HUES6 (cell line): ENCODE measurements around the gene CPTP.
A peak's percentile ranks its signal among the peaks of the same experiment; 100 is the strongest.
"Not testable (repeated sequence)": the region's sequence is repeated elsewhere in the genome, so short reads cannot be mapped to it uniquely, and the experiment has no call there.

Experiments
- H3K27ac ChIP-seq: 2 replicates; pipeline ENCODE4 v1.7.0; 2013; ENCODE audit warnings: low read depth, mild to moderate bottlenecking, low read length, inconsistent platforms
- H3K27me3 ChIP-seq: 2 replicates; pipeline ENCODE4 v1.6.1; 2013; ENCODE audit warnings: low read length; ENCODE audit not compliant: control insufficient read depth, insufficient read depth
- H3K36me3 ChIP-seq: 2 replicates; pipeline ENCODE4 v1.6.1; 2013; ENCODE audit warnings: low read length; ENCODE audit not compliant: control insufficient read depth, insufficient read depth
- H3K4me1 ChIP-seq: 2 replicates; pipeline ENCODE4 v1.6.1; 2013; ENCODE audit warnings: low read length; ENCODE audit not compliant: control insufficient read depth, insufficient read depth
- H3K4me3 ChIP-seq: 2 replicates; pipeline ENCODE4 v1.5.1; 2013; ENCODE audit warnings: low read depth, low read length
- H3K9ac ChIP-seq: one replicate; pipeline ENCODE4 v1.6.1; 2013; ENCODE audit warnings: mild to moderate bottlenecking, low read length
- H3K9me3 ChIP-seq: 2 replicates; pipeline ENCODE4 v1.6.1; 2013; ENCODE audit warnings: low read depth, low read length; ENCODE audit not compliant: control insufficient read depth, insufficient read depth

The CPTP gene

GRCh38 chr1:1316199-1316598, 8.4 kb upstream of the CPTP start:
- peaks cover 20% of the 10 kb centered on the region for H3K4me1 ChIP-seq
- not testable (repeated sequence) for H3K4me3 ChIP-seq, H3K9me3 ChIP-seq, H3K27ac ChIP-seq, H3K9ac ChIP-seq, H3K27me3 ChIP-seq
- H3K36me3 ChIP-seq = peaks cover 78% of the 10 kb centered on the region

GRCh38 chr1:1317420-1317819, 7.2 kb upstream of the CPTP start:
- H3K4me1 ChIP-seq = peaks cover 20% of the 10 kb centered on the region
- peaks cover 70% of the 10 kb centered on the region for H3K36me3 ChIP-seq
- no peaks in the 10 kb centered on the region for H3K27me3 ChIP-seq
- no peaks in the 10 kb centered on the region for H3K9me3 ChIP-seq
- no peak overlapping the region for H3K4me3 ChIP-seq
- no peak overlapping the region for H3K27ac ChIP-seq
- H3K9ac ChIP-seq = no peak overlapping the region

GRCh38 chr1:1318131-1318652, 6.4 kb upstream of the CPTP start:
- Histone ChIP-seq H3K9ac (no peak overlapping the region), H3K4me3 (no peak overlapping the region), H3K4me1 (peaks cover 20% of the 10 kb centered on the region), H3K36me3 (peaks cover 62% of the 10 kb centered on the region), H3K27ac (no peak overlapping the region), H3K27me3 (no peaks in the 10 kb centered on the region), H3K9me3 (no peaks in the 10 kb centered on the region)

GRCh38 chr1:1318777-1319645, 5.6 kb upstream of the CPTP start:
- Histone ChIP-seq H3K27me3 (no peaks in the 10 kb centered on the region), H3K9me3 (no peaks in the 10 kb centered on the region), H3K36me3 (peaks cover 54% of the 10 kb centered on the region), H3K4me1 (peaks cover 20% of the 10 kb centered on the region), H3K9ac (no peak overlapping the region), H3K27ac (no peak overlapping the region), H3K4me3 (no peak overlapping the region)

GRCh38 chr1:1319646-1319941, 5.0 kb upstream of the CPTP start:
- no peak overlapping the region for H3K9ac ChIP-seq
- H3K27me3 ChIP-seq = no peaks in the 10 kb centered on the region
- H3K36me3 ChIP-seq = peaks cover 48% of the 10 kb centered on the region
- H3K9me3 ChIP-seq = no peaks in the 10 kb centered on the region
- peaks cover 20% of the 10 kb centered on the region for H3K4me1 ChIP-seq
- H3K27ac ChIP-seq = no peak overlapping the region
- H3K4me3 ChIP-seq = no peak overlapping the region

GRCh38 chr1:1320666-1321448, 3.7 kb upstream of the CPTP start:
- Histone ChIP-seq H3K9ac (no peak overlapping the region), H3K27me3 (no peaks in the 10 kb centered on the region), H3K4me1 (peaks cover 11% of the 10 kb centered on the region), H3K36me3 (peaks cover 41% of the 10 kb centered on the region), H3K27ac (0 out of 2 replicates have a peak overlapping the region, but pooled peaks have one; percentile 5), H3K4me3 (no peak overlapping the region), H3K9me3 (no peaks in the 10 kb centered on the region)

- H3K9ac ChIP-seq = no peak overlapping the region
- H3K27me3 ChIP-seq = no peaks in the 10 kb centered on the region
- H3K4me3 ChIP-seq = no peak overlapping the region
- H3K4me1 ChIP-seq = peaks cover 6% of the 10 kb centered on the region; the same call in 1 of the 2 replicates
- 0 out of 2 replicates have a peak overlapping the region, but pooled peaks have one; percentile 5 for H3K27ac ChIP-seq
- H3K9me3 ChIP-seq = no peaks in the 10 kb centered on the region
- peaks cover 41% of the 10 kb centered on the region for H3K36me3 ChIP-seq
Observed at GRCh38 chr1:1321477-1321876, 3.1 kb upstream of the CPTP start.

GRCh38 chr1:1322418-1322817, 2.2 kb upstream of the CPTP start:
- no peak overlapping the region for H3K9ac ChIP-seq
- peaks cover 6% of the 10 kb centered on the region; the same call in 1 of the 2 replicates for H3K4me1 ChIP-seq
- H3K27ac ChIP-seq = no peak overlapping the region
- peaks cover 41% of the 10 kb centered on the region for H3K36me3 ChIP-seq
- H3K9me3 ChIP-seq = no peaks in the 10 kb centered on the region
- H3K27me3 ChIP-seq = no peaks in the 10 kb centered on the region
- H3K4me3 ChIP-seq = no peak overlapping the region

- H3K36me3 ChIP-seq = peaks cover 41% of the 10 kb centered on the region
- H3K9me3 ChIP-seq = no peaks in the 10 kb centered on the region
- H3K27me3 ChIP-seq = no peaks in the 10 kb centered on the region
- no peak overlapping the region for H3K4me3 ChIP-seq
- H3K4me1 ChIP-seq = peaks cover 5% of the 10 kb centered on the region; the same call in 1 of the 2 replicates
- no peak overlapping the region for H3K27ac ChIP-seq
- no peak overlapping the region for H3K9ac ChIP-seq
Observed at GRCh38 chr1:1322952-1323351, 1.6 kb upstream of the CPTP start.

- Histone ChIP-seq H3K4me3 (peak overlapping the region; percentile 99), H3K36me3 (peaks cover 29% of the 10 kb centered on the region), H3K9ac (peak overlapping the region; percentile 94), H3K27me3 (no peaks in the 10 kb centered on the region), H3K27ac (peak overlapping the region; percentile 86; the same call in 1 of the 2 replicates), H3K4me1 (no peaks in the 10 kb centered on the region), H3K9me3 (no peaks in the 10 kb centered on the region)
Observed at GRCh38 chr1:1324084-1324523, 498 bp upstream of the CPTP start.
